Stimulated activated naive B cell treated with anti-CD40 and anti-IgM and Interleukin-4, amounts not matched to agents 10 μg/mL and 1 μg/mL and 100 μg/mL, for 72 hours (primary cell): ENCODE measurements around the gene PCNT.

Experiments
- ATAC-seq, 2 donors: fragments of 150-1000 bp; cut with Tn5 transposase; replicated peaks; 2 replicates each; pipeline ENCODE4 v1.10.0; 2021; ENCODE audit warnings: moderate library complexity in 1 of 2
- DNase-seq: peaks from one replicate; pipeline ENCODE4 v3.0.0; 2021
- H3K27ac Mint-ChIP-seq: one replicate; pipeline ENCODE4 v1.8.0; 2022; ENCODE audit warnings: mild to moderate bottlenecking, mixed read lengths
- H3K27me3 Mint-ChIP-seq, 2 donors: one replicate each; pipeline ENCODE4 v1.8.0; 2022; ENCODE audit warnings: mixed read lengths in 2 of 2
- H3K36me3 Mint-ChIP-seq, 2 donors: one replicate each; pipeline ENCODE4 v1.8.0; 2022; ENCODE audit warnings: mixed read lengths in 2 of 2, mild to moderate bottlenecking in 1 of 2
- H3K4me1 Mint-ChIP-seq, 2 donors: one replicate each; pipeline ENCODE4 v1.8.0; 2022; ENCODE audit warnings: mixed read lengths in 2 of 2, mild to moderate bottlenecking in 1 of 2
- H3K4me3 Mint-ChIP-seq, 2 donors: one replicate each; pipeline ENCODE4 v1.8.0; 2022; ENCODE audit warnings: mild to moderate bottlenecking in 2 of 2, mixed read lengths in 2 of 2, moderate library complexity in 1 of 2
- H3K9me3 Mint-ChIP-seq, 2 donors: one replicate each; pipeline ENCODE4 v1.8.0; 2022; ENCODE audit warnings: mixed read lengths in 2 of 2, mild to moderate bottlenecking in 1 of 2

Gene PCNT

GRCh38 chr21:46381541-46381940 lies 57.6 kb downstream of the PCNT start:
- Mint-ChIP-seq H3K9me3 (peaks cover 14 to 19% of the 10 kb centered on the region in 2 donors), H3K36me3 (peaks cover 56 to 70% of the 10 kb centered on the region in 2 donors), H3K4me3 (no peak overlapping the region), H3K4me1 (peaks cover 0 to 2% of the 10 kb centered on the region in 2 donors), H3K27me3 (no peaks in the 10 kb centered on the region), H3K27ac (no peak overlapping the region)
- ATAC-seq (no peak), DNase-seq (no peak)

GRCh38 chr21:46384556-46384955 lies 60.6 kb downstream of the PCNT start:
- no peak for ATAC-seq
- H3K27ac Mint-ChIP-seq: no peak overlapping the region
- H3K27me3 Mint-ChIP-seq: no peaks in the 10 kb centered on the region
- H3K4me3 Mint-ChIP-seq: no peak overlapping the region
- H3K9me3 Mint-ChIP-seq: peaks cover 14 to 18% of the 10 kb centered on the region in 2 donors
- peaks cover 56 to 72% of the 10 kb centered on the region in 2 donors for H3K36me3 Mint-ChIP-seq
- H3K4me1 Mint-ChIP-seq: peaks cover 0 to 2% of the 10 kb centered on the region in 2 donors
- DNase-seq: no peak

- no peak for ATAC-seq
- H3K4me1 Mint-ChIP-seq: peaks cover 0 to 2% of the 10 kb centered on the region in 2 donors
- no peak for DNase-seq
- no peak overlapping the region for H3K27ac Mint-ChIP-seq
- H3K9me3 Mint-ChIP-seq: peaks cover 14 to 16% of the 10 kb centered on the region in 2 donors
- H3K4me3 Mint-ChIP-seq: no peak overlapping the region
- no peaks in the 10 kb centered on the region for H3K27me3 Mint-ChIP-seq
- peaks cover 59 to 81% of the 10 kb centered on the region in 2 donors for H3K36me3 Mint-ChIP-seq
Observed at GRCh38 chr21:46385846-46386733, 62.1 kb downstream of the PCNT start.

GRCh38 chr21:46386734-46387088 lies 62.8 kb downstream of the PCNT start:
- peaks cover 54 to 80% of the 10 kb centered on the region in 2 donors for H3K36me3 Mint-ChIP-seq
- no peak for ATAC-seq

GRCh38 chr21:46388206-46388880 lies 64.4 kb downstream of the PCNT start:
- DNase-seq: no peak
- no peak overlapping the region for H3K27ac Mint-ChIP-seq
- H3K27me3 Mint-ChIP-seq: no peaks in the 10 kb centered on the region
- H3K4me1 Mint-ChIP-seq: no peaks in the 10 kb centered on the region
- peaks cover 48 to 79% of the 10 kb centered on the region in 2 donors for H3K36me3 Mint-ChIP-seq
- no peak overlapping the region for H3K4me3 Mint-ChIP-seq
- ATAC-seq: no peak
- H3K9me3 Mint-ChIP-seq: peaks cover 0 to 4% of the 10 kb centered on the region in 2 donors

More at GRCh38 chr21:46386734-46387088, 62.8 kb downstream of the PCNT start:
- no peak overlapping the region for H3K27ac Mint-ChIP-seq
- peaks cover 0 to 2% of the 10 kb centered on the region in 2 donors for H3K4me1 Mint-ChIP-seq
- H3K27me3 Mint-ChIP-seq: no peaks in the 10 kb centered on the region
- H3K9me3 Mint-ChIP-seq: peaks cover 14 to 15% of the 10 kb centered on the region in 2 donors
- DNase-seq: no peak
- H3K4me3 Mint-ChIP-seq: no peak overlapping the region

- H3K9me3 Mint-ChIP-seq: peaks cover 0 to 4% of the 10 kb centered on the region in 2 donors
- H3K4me3 Mint-ChIP-seq: no peak overlapping the region
- DNase-seq: no peak
- H3K4me1 Mint-ChIP-seq: no peaks in the 10 kb centered on the region
- H3K36me3 Mint-ChIP-seq: peaks cover 47 to 76% of the 10 kb centered on the region in 2 donors
- H3K27ac Mint-ChIP-seq: no peak overlapping the region
- H3K27me3 Mint-ChIP-seq: no peaks in the 10 kb centered on the region
- no peak for ATAC-seq
Observed at GRCh38 chr21:46388896-46389295, 64.9 kb downstream of the PCNT start.

- no peak overlapping the region for H3K4me3 Mint-ChIP-seq
- DNase-seq (no peak), ATAC-seq (no peak)
- peak overlapping the region; percentile 5 for H3K27ac Mint-ChIP-seq
- peaks cover 41 to 65% of the 10 kb centered on the region in 2 donors for H3K36me3 Mint-ChIP-seq
- no peaks in the 10 kb centered on the region for H3K4me1 Mint-ChIP-seq
- H3K27me3 Mint-ChIP-seq: no peaks in the 10 kb centered on the region
- H3K9me3 Mint-ChIP-seq: no peaks in the 10 kb centered on the region
Observed at GRCh38 chr21:46390603-46391545, 66.9 kb downstream of the PCNT start.

- Mint-ChIP-seq H3K4me3 (no peak overlapping the region), H3K4me1 (no peaks in the 10 kb centered on the region), H3K27ac (no peak overlapping the region), H3K27me3 (no peaks in the 10 kb centered on the region), H3K36me3 (peaks cover 37 to 60% of the 10 kb centered on the region in 2 donors), H3K9me3 (no peaks in the 10 kb centered on the region)
- ATAC-seq (no peak), DNase-seq (no peak)
Observed at GRCh38 chr21:46391773-46392172, 67.8 kb downstream of the PCNT start.

GRCh38 chr21:46392921-46393320 lies 69.0 kb downstream of the PCNT start:
- no peak overlapping the region for H3K27ac Mint-ChIP-seq
- DNase-seq: no peak

GRCh38 chr21:46393451-46393940 lies 69.5 kb downstream of the PCNT start:
- peaks cover 44 to 63% of the 10 kb centered on the region in 2 donors for H3K36me3 Mint-ChIP-seq
- no peak for ATAC-seq
- no peaks in the 10 kb centered on the region for H3K9me3 Mint-ChIP-seq
- DNase-seq: no peak
- H3K27ac Mint-ChIP-seq: no peak overlapping the region
- H3K4me1 Mint-ChIP-seq: no peaks in the 10 kb centered on the region
- H3K4me3 Mint-ChIP-seq: no peak overlapping the region
- H3K27me3 Mint-ChIP-seq: no peaks in the 10 kb centered on the region

More at GRCh38 chr21:46392921-46393320, 69.0 kb downstream of the PCNT start:
- Mint-ChIP-seq H3K9me3 (no peaks in the 10 kb centered on the region), H3K4me3 (no peak overlapping the region), H3K36me3 (peaks cover 41 to 61% of the 10 kb centered on the region in 2 donors), H3K27me3 (no peaks in the 10 kb centered on the region), H3K4me1 (no peaks in the 10 kb centered on the region)
- no peak for ATAC-seq

GRCh38 chr21:46393941-46394594 lies 70.1 kb downstream of the PCNT start:
- peaks cover 42 to 64% of the 10 kb centered on the region in 2 donors for H3K36me3 Mint-ChIP-seq
- no peaks in the 10 kb centered on the region for H3K9me3 Mint-ChIP-seq
- no peaks in the 10 kb centered on the region for H3K4me1 Mint-ChIP-seq
- H3K4me3 Mint-ChIP-seq: no peak overlapping the region
- no peak for ATAC-seq
- no peak overlapping the region for H3K27ac Mint-ChIP-seq
- no peaks in the 10 kb centered on the region for H3K27me3 Mint-ChIP-seq
- DNase-seq: no peak

- DNase-seq (no peak), ATAC-seq (no peak)
- H3K4me3 Mint-ChIP-seq: no peak overlapping the region
- peaks cover 44 to 64% of the 10 kb centered on the region in 2 donors for H3K36me3 Mint-ChIP-seq
- H3K4me1 Mint-ChIP-seq: no peaks in the 10 kb centered on the region
- no peaks in the 10 kb centered on the region for H3K9me3 Mint-ChIP-seq
- no peaks in the 10 kb centered on the region for H3K27me3 Mint-ChIP-seq
- H3K27ac Mint-ChIP-seq: no peak overlapping the region
Observed at GRCh38 chr21:46394595-46395104, 70.7 kb downstream of the PCNT start.

- DNase-seq: no peak
- peaks cover 42 to 60% of the 10 kb centered on the region in 2 donors for H3K36me3 Mint-ChIP-seq
- no peak overlapping the region for H3K27ac Mint-ChIP-seq
- no peaks in the 10 kb centered on the region for H3K4me1 Mint-ChIP-seq
- no peak for ATAC-seq
- H3K9me3 Mint-ChIP-seq: no peaks in the 10 kb centered on the region
- H3K4me3 Mint-ChIP-seq: no peak overlapping the region
- H3K27me3 Mint-ChIP-seq: no peaks in the 10 kb centered on the region
Observed at GRCh38 chr21:46397211-46397905, 73.4 kb downstream of the PCNT start.
